Naive thymus-derived CD8-positive, alpha-beta T cell (primary cell): ENCODE measurements around the gene FMO2. TPM values are rescaled to one million over a fixed set of nuclear protein-coding genes. Genes with fewer than 3 reads are reported as not detected.
A peak's percentile ranks its signal among the peaks of the same experiment; 100 is the strongest.
"Not testable (repeated sequence)": the region's sequence is repeated elsewhere in the genome, so short reads cannot be mapped to it uniquely, and the experiment has no call there.

Source experiments
- ATAC-seq, 2 donors: fragments of 150-1000 bp; cut with Tn5 transposase in 1 of 2; sonication (Bioruptor Pico), chemical (Tn5 transposase) in 1 of 2; 1 replicate in 1 of 2; 2 replicates in 1 of 2; pipeline ENCODE4 v1.10.0; 2021; ENCODE audit warnings: mild to moderate bottlenecking in 2 of 2, moderate library complexity in 2 of 2
- POLR2A ChIA-PET: fragments of 350-600 bp; sonication (Branson Sonifier 250); formaldehyde crosslinking; loops from one replicate; lab custom pipeline; 2021; ENCODE audit warnings: antibody characterized with exemption; lab: Charles Lee
- DNase-seq, 10 donors: peaks; one replicate each; pipeline versions ENCODE4 v3.0.0 to v3.0.0-alpha.2; 2020 to 2022
- H3K27ac Mint-ChIP-seq, 10 donors: one replicate each; pipeline ENCODE4 v1.8.0; 2020 to 2022; ENCODE audit warnings: mild to moderate bottlenecking in 10 of 10, mixed read lengths in 10 of 10, moderate library complexity in 4 of 10, inconsistent platforms in 1 of 10
- H3K27me3 Mint-ChIP-seq, 5 donors: one replicate each; pipeline ENCODE4 v1.8.0; 2021 to 2022; ENCODE audit warnings: mixed read lengths in 5 of 5
- H3K36me3 Mint-ChIP-seq, 3 donors: one replicate each; pipeline ENCODE4 v1.8.0; 2020 to 2022; ENCODE audit warnings: mixed read lengths in 3 of 3, mild to moderate bottlenecking in 2 of 3, inconsistent platforms in 1 of 3
- H3K4me1 Mint-ChIP-seq, 4 donors: one replicate each; pipeline ENCODE4 v1.8.0; 2021 to 2022; ENCODE audit warnings: mixed read lengths in 4 of 4
- H3K4me3 Mint-ChIP-seq, 10 donors: one replicate each; pipeline ENCODE4 v1.8.0; 2020 to 2022; ENCODE audit warnings: mild to moderate bottlenecking in 10 of 10, mixed read lengths in 10 of 10, moderate library complexity in 6 of 10, inconsistent platforms in 1 of 10
- H3K9me3 Mint-ChIP-seq, 9 donors: one replicate each; pipeline ENCODE4 v1.8.0; 2020 to 2022; ENCODE audit warnings: mixed read lengths in 9 of 9, mild to moderate bottlenecking in 3 of 9, inconsistent platforms in 1 of 9, moderate library complexity in 1 of 9
- polyA plus RNA-seq, 3 donors: library from polyadenylated mRNA; unstranded; fragments of 300-500 nt; fragmentation: Illumina TruSeq; gene quantifications; one replicate each; pipeline ENCODE4 v1.2.3, GENCODE V29; 2021
- total RNA-seq, 8 experiments: library from RNA in 2 of 8; stranded (reverse) in 2 of 8; gene quantifications; one replicate each; pipeline ENCODE4 v1.2.3 and lab custom pipeline; 2021 to 2026

The FMO2 gene
- total and polyA plus RNA-seq, 5 experiments from 2014 or later = not detected

GRCh38 chr1:171233183-171233582 lies 48.1 kb downstream of the FMO2 start:
- POLR2A ChIA-PET = no interaction called here
- Mint-ChIP-seq H3K4me3 (no peak overlapping the region), H3K9me3 (peaks cover 0 to 28% (median 7%) of the 10 kb centered on the region in 9 donors), H3K27me3 (peaks cover 13 to 39% (median 18%) of the 10 kb centered on the region in 5 donors), H3K27ac (no peak overlapping the region), H3K36me3 (peaks cover 4 to 21% (median 5%) of the 10 kb centered on the region in 3 donors), H3K4me1 (no peaks in the 10 kb centered on the region)
- ATAC-seq (no peak), DNase-seq (no peak)

DNA sequence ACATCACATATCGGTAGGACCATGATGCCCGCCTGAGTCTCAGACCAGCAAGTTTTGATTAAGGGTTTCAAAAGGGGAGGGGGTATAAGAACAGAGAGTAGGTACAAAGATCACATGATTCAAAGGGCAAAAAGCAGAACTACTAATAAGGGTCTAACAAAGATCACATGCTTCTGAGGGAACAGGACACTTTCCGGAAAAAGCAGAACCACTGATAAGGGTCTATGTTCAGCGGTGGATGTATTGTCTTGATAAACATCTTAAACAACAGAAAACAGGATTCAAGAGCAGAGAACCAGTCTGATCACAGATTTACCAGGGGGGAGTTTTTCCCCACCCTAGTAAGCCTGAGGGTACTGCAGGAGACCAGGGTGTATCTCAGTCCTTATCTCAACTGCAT lies 51.1 kb downstream of the FMO2 start:
- POLR2A ChIA-PET, DNase-seq, H3K4me3 Mint-ChIP-seq, H3K27ac Mint-ChIP-seq, H3K4me1 Mint-ChIP-seq, ATAC-seq: not testable (repeated sequence)
- H3K36me3 Mint-ChIP-seq = peaks cover 4 to 39% (median 6%) of the 10 kb centered on the region in 3 donors
- H3K27me3 Mint-ChIP-seq = peaks cover 22 to 66% (median 27%) of the 10 kb centered on the region in 5 donors
- peaks cover 5 to 47% (median 26%) of the 10 kb centered on the region in 9 donors for H3K9me3 Mint-ChIP-seq

DNA sequence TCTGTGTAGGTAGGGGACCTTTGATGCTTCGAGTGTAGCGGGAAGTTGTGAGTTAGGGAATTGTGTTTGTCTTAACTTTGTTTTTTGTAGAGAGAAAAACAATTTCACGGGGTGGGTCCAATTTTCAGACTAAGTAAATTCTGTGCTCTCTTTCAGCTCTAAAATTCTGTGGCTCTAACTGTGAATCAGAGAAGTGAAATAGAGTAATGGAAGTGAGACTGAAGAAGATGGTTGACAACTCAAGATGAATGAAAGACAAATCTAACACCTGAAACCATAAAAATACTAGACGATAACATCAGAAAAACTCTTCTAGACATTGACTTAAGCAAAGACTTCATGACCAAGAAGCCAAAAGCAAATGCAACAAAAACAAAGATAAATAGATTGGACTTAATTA lies 58.8 kb downstream of the FMO2 start:
- Mint-ChIP-seq H3K27ac (no peak overlapping the region), H3K36me3 (peaks cover 0 to 12% (median 0%) of the 10 kb centered on the region in 3 donors), H3K4me3 (no peak overlapping the region), H3K9me3 (peaks cover 4 to 18% (median 12%) of the 10 kb centered on the region in 9 donors), H3K27me3 (peaks cover 12 to 51% (median 32%) of the 10 kb centered on the region in 5 donors), H3K4me1 (no peaks in the 10 kb centered on the region)
- POLR2A ChIA-PET = no interaction called here
- no peak for ATAC-seq
- DNase-seq = no peak

- peaks cover 0 to 1% (median 0%) of the 10 kb centered on the region in 4 donors for H3K4me1 Mint-ChIP-seq
- DNase-seq (peak in 4 of 10 donors; percentile 9 to 28 (median 20)), ATAC-seq (peak in 1 of 2 donors; percentile 57)
- no peaks in the 10 kb centered on the region for H3K36me3 Mint-ChIP-seq
- no peak overlapping the region for H3K27ac Mint-ChIP-seq
- H3K9me3 Mint-ChIP-seq = peaks cover 0 to 1% (median 0%) of the 10 kb centered on the region in 9 donors
- POLR2A ChIA-PET = no interaction called here
- no peak overlapping the region for H3K4me3 Mint-ChIP-seq
- H3K27me3 Mint-ChIP-seq = peaks cover 9 to 37% (median 27%) of the 10 kb centered on the region in 5 donors
These were observed 60.5 kb downstream of the FMO2 start for GRCh38 chr1:171245458-171246064.

GRCh38 chr1:171247501-171247900 lies 62.4 kb downstream of the FMO2 start:
- H3K9me3 Mint-ChIP-seq = no peaks in the 10 kb centered on the region
- POLR2A ChIA-PET = no interaction called here
- peaks cover 17 to 49% (median 32%) of the 10 kb centered on the region in 5 donors for H3K27me3 Mint-ChIP-seq
- ATAC-seq (no peak), DNase-seq (no peak)
- H3K4me3 Mint-ChIP-seq = no peak overlapping the region
- peaks cover 2 to 12% (median 9%) of the 10 kb centered on the region in 4 donors for H3K4me1 Mint-ChIP-seq
- no peaks in the 10 kb centered on the region for H3K36me3 Mint-ChIP-seq
- H3K27ac Mint-ChIP-seq = no peak overlapping the region

GRCh38 chr1:171248302-171248701 lies 63.2 kb downstream of the FMO2 start, which contains the start of gene FMO1:
Gene FMO1 (plus strand): TSS chr1:171248494. CDS start chr1:171258088, 9,594 bp downstream.
- no peak for ATAC-seq
- H3K27me3 Mint-ChIP-seq = peaks cover 22 to 56% (median 36%) of the 10 kb centered on the region in 5 donors

GRCh38 chr1:171248841-171249240 lies 63.7 kb downstream of the FMO2 start:
- DNase-seq (no peak), ATAC-seq (no peak)
- Mint-ChIP-seq H3K4me3 (no peak overlapping the region), H3K27ac (no peak overlapping the region), H3K27me3 (peaks cover 22 to 53% (median 41%) of the 10 kb centered on the region in 5 donors), H3K9me3 (no peaks in the 10 kb centered on the region), H3K4me1 (peaks cover 3 to 18% (median 11%) of the 10 kb centered on the region in 4 donors), H3K36me3 (peaks cover 0 to 5% (median 0%) of the 10 kb centered on the region in 3 donors)
- POLR2A ChIA-PET = no interaction called here

More at GRCh38 chr1:171248302-171248701, 63.2 kb downstream of the FMO2 start, which contains the start of gene FMO1:
- no peak within 1 kb of the TSS for H3K4me3 Mint-ChIP-seq
- no peak within 1 kb of the TSS for H3K27ac Mint-ChIP-seq
- DNase-seq = no peak
- POLR2A ChIA-PET = no interaction called here
- no peaks in the 10 kb centered on the region for H3K9me3 Mint-ChIP-seq
- H3K36me3 Mint-ChIP-seq = peaks cover 0 to 5% (median 0%) of the 10 kb centered on the region in 3 donors
- H3K4me1 Mint-ChIP-seq = peaks cover 3 to 18% (median 11%) of the 10 kb centered on the region in 4 donors

DNA sequence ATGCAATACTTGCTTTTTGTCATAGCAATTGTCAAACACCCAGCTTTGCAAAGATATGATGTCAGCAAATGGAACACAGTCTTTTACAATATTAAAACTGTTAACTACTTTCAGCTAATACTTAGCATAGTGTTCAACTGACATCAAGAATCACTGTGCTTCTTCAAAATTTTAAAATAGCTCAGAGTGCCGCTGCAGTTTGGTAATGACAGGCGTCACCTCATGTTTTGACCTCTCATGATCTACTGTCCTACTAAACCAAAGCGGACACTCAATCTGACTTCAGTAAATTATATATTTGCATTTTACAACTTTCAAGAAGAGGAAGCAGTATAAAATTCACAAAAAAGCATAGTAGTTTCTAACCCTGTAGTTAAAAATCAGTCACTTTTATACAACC lies 65.2 kb downstream of the FMO2 start:
- ATAC-seq = no peak
- H3K36me3 Mint-ChIP-seq = peaks cover 0 to 5% (median 0%) of the 10 kb centered on the region in 3 donors
- H3K9me3 Mint-ChIP-seq = no peaks in the 10 kb centered on the region
- peaks cover 26 to 60% (median 48%) of the 10 kb centered on the region in 5 donors for H3K27me3 Mint-ChIP-seq
- H3K27ac Mint-ChIP-seq = no peak overlapping the region
- POLR2A ChIA-PET = no interaction called here
- H3K4me1 Mint-ChIP-seq = peaks cover 3 to 18% (median 11%) of the 10 kb centered on the region in 4 donors
- no peak for DNase-seq
- H3K4me3 Mint-ChIP-seq = peak overlapping the region in 1 of 10 donors; percentile 19

DNA sequence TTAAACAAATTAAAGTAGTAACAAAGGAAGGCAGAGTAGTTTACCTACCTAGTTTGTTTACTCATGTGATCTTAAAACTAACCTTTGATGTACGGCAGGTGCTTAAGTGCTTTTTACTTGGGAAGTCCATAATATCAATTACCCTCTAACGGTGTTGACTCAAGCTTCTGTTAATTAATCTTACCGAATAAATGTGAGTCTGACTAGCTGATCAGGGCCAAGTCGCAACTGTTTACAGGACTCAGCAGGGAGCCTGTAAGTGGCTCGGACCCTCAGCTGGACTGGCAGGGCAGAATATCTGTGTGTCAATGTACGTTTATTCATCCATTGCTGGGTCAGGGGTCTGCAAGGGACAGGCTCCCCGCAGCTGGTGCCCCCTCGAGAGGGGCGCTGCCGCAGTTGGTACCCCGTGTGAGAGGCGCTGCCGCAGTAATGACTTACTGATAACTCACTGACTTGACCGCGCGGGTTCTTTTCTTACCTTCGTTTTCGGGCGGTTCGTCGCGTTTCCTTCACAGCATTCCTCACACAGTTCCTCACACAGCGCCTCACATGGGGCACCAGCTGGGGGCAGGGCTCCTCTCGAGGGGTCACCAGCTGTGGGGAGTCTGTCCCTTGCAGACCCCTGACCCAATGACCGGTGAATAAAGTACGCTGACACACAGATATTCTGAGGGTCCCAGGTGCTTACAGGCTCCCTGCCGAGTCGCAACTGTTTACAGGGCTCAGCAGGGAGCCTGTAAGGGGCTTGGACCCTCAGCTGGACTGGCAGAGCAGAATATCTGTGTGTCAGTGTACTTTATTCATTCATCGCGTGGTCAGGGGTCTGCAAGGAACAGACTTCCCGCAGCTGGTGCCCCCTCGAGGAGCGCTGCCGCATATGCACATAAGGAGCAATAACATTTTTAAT lies 66.2 kb downstream of the FMO2 start:
- peak overlapping the region in 4 of 10 donors; percentile 4 to 83 (median 54) for H3K27ac Mint-ChIP-seq
- peaks cover 3 to 18% (median 11%) of the 10 kb centered on the region in 4 donors for H3K4me1 Mint-ChIP-seq
- DNase-seq (peak in 3 of 10 donors; percentile 10 to 25 (median 10)), ATAC-seq (peak; percentile 50 to 59)
- POLR2A ChIA-PET = no interaction called here
- peaks cover 0 to 5% (median 0%) of the 10 kb centered on the region in 3 donors for H3K36me3 Mint-ChIP-seq
- H3K4me3 Mint-ChIP-seq = peak overlapping the region; percentile 74 to 89 (median 84)
- peaks cover 28 to 68% (median 52%) of the 10 kb centered on the region in 5 donors for H3K27me3 Mint-ChIP-seq
- no peaks in the 10 kb centered on the region for H3K9me3 Mint-ChIP-seq

DNA sequence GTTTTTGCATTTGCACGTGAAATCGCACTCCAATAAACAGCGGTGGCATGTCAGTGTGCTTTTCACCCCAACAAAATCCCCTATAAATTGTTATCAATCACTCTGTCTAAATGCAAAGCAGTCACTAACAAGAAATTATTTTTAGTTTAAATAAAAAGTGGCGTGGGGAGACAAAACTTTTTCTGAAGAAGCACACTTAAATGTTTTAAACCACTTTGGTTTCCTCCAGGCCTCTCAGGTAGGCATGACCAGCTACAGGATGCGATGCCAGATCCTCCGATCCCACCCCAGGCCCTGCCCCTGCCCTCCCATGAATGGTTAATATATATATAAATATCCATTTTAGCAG lies 66.8 kb downstream of the FMO2 start:
- peaks cover 0 to 5% (median 0%) of the 10 kb centered on the region in 3 donors for H3K36me3 Mint-ChIP-seq
- H3K4me1 Mint-ChIP-seq = peaks cover 3 to 18% (median 11%) of the 10 kb centered on the region in 4 donors
- H3K9me3 Mint-ChIP-seq = no peaks in the 10 kb centered on the region
- H3K27me3 Mint-ChIP-seq = peaks cover 28 to 65% (median 53%) of the 10 kb centered on the region in 5 donors
- ATAC-seq (no peak), DNase-seq (no peak)
- POLR2A ChIA-PET = no interaction called here
- no peak overlapping the region for H3K27ac Mint-ChIP-seq
- peak overlapping the region; percentile 74 to 89 (median 84) for H3K4me3 Mint-ChIP-seq

GRCh38 chr1:171252482-171252881 lies 67.4 kb downstream of the FMO2 start:
- peaks cover 28 to 59% (median 48%) of the 10 kb centered on the region in 5 donors for H3K27me3 Mint-ChIP-seq
- no peak for DNase-seq
- peaks cover 3 to 18% (median 11%) of the 10 kb centered on the region in 4 donors for H3K4me1 Mint-ChIP-seq
- H3K27ac Mint-ChIP-seq = peak overlapping the region in 2 of 10 donors; percentile 67 to 78
- H3K36me3 Mint-ChIP-seq = peaks cover 0 to 5% (median 0%) of the 10 kb centered on the region in 3 donors
- no peaks in the 10 kb centered on the region for H3K9me3 Mint-ChIP-seq
- POLR2A ChIA-PET = no interaction called here
- peak in 1 of 2 donors; percentile 45 for ATAC-seq
- peak overlapping the region; percentile 2 to 83 (median 56) for H3K4me3 Mint-ChIP-seq

- no peaks in the 10 kb centered on the region for H3K9me3 Mint-ChIP-seq
- no peak overlapping the region for H3K4me3 Mint-ChIP-seq
- POLR2A ChIA-PET = no interaction called here
- ATAC-seq (no peak), DNase-seq (no peak)
- H3K4me1 Mint-ChIP-seq = peaks cover 3 to 18% (median 11%) of the 10 kb centered on the region in 4 donors
- H3K36me3 Mint-ChIP-seq = peaks cover 0 to 5% (median 0%) of the 10 kb centered on the region in 3 donors
- H3K27ac Mint-ChIP-seq = no peak overlapping the region
- H3K27me3 Mint-ChIP-seq = peaks cover 24 to 48% (median 34%) of the 10 kb centered on the region in 5 donors
These were observed 69.8 kb downstream of the FMO2 start for GRCh38 chr1:171254859-171255258.
